ENCODE data around the gene PDIK1L.

- TF ChIP-seq, protein P1, sequence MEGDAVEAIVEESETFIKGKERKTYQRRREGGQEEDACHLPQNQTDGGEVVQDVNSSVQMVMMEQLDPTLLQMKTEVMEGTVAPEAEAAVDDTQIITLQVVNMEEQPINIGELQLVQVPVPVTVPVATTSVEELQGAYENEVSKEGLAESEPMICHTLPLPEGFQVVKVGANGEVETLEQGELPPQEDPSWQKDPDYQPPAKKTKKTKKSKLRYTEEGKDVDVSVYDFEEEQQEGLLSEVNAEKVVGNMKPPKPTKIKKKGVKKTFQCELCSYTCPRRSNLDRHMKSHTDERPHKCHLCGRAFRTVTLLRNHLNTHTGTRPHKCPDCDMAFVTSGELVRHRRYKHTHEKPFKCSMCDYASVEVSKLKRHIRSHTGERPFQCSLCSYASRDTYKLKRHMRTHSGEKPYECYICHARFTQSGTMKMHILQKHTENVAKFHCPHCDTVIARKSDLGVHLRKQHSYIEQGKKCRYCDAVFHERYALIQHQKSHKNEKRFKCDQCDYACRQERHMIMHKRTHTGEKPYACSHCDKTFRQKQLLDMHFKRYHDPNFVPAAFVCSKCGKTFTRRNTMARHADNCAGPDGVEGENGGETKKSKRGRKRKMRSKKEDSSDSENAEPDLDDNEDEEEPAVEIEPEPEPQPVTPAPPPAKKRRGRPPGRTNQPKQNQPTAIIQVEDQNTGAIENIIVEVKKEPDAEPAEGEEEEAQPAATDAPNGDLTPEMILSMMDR (IDR thresholded peaks at IDR 0.05; ENCODE audit: poor library complexity): no peak
- no peak for TF ChIP-seq EZH2 (IDR thresholded peaks at IDR 0.05; ENCODE audit: borderline replicate concordance)
- TF ChIP-seq EZH2phosphoT487 (IDR thresholded peaks at IDR 0.05; ENCODE audit: low read depth, severe bottlenecking, unreplicated experiment): no peak
These were observed 27.4 kb downstream of the PDIK1L start for GRCh38 chr1:26138974-26139558.
